Measurements from ENCODE around the gene EFCAB14.

DNA sequence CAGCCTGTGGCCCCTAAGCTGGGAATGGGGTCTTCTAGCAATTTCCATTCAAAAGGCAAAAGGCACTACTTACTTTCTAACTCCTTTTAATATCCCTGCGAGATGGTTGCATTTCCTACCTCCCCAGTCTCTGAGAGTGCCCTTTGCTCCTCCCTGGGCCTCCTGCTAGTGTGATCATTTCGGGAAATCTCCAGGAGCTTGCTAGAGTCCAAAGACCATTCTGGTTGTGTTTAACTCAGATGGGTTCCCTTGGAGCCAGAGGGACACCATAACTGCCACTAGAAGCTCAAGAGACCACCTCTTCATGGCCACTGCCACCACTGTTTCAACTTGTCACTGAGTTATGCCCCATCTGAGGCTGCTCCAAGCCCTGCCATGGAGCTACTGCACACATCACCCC is 45.5 kb upstream of the EFCAB14 start:
- TF ChIP-seq RAD21 (IDR thresholded peaks at IDR 0.05; ENCODE audit: low read depth): no peak
- no peak for TF ChIP-seq EP300 (IDR thresholded peaks at IDR 0.05; ENCODE audit: borderline replicate concordance)
- no peak for TF ChIP-seq YY1 (IDR thresholded peaks at IDR 0.05; ENCODE audit: low read depth)
- no peak for TF ChIP-seq CREB1 (IDR thresholded peaks at IDR 0.05; ENCODE audit: low read depth)
- TF ChIP-seq EGR1 (IDR thresholded peaks at IDR 0.05): no peak
- TF ChIP-seq, protein P1, sequence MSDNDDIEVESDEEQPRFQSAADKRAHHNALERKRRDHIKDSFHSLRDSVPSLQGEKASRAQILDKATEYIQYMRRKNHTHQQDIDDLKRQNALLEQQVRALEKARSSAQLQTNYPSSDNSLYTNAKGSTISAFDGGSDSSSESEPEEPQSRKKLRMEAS (IDR thresholded peaks at IDR 0.05): no peak
- no peak for TF ChIP-seq TCF12 (IDR thresholded peaks at IDR 0.05; ENCODE audit: low read depth)
- TF ChIP-seq FOXM1 (IDR thresholded peaks at IDR 0.05; ENCODE audit: borderline replicate concordance, low read depth): no peak
- TF ChIP-seq TAF1 (IDR thresholded peaks at IDR 0.05; ENCODE audit: low read depth): no peak
- TF ChIP-seq, protein P2, sequence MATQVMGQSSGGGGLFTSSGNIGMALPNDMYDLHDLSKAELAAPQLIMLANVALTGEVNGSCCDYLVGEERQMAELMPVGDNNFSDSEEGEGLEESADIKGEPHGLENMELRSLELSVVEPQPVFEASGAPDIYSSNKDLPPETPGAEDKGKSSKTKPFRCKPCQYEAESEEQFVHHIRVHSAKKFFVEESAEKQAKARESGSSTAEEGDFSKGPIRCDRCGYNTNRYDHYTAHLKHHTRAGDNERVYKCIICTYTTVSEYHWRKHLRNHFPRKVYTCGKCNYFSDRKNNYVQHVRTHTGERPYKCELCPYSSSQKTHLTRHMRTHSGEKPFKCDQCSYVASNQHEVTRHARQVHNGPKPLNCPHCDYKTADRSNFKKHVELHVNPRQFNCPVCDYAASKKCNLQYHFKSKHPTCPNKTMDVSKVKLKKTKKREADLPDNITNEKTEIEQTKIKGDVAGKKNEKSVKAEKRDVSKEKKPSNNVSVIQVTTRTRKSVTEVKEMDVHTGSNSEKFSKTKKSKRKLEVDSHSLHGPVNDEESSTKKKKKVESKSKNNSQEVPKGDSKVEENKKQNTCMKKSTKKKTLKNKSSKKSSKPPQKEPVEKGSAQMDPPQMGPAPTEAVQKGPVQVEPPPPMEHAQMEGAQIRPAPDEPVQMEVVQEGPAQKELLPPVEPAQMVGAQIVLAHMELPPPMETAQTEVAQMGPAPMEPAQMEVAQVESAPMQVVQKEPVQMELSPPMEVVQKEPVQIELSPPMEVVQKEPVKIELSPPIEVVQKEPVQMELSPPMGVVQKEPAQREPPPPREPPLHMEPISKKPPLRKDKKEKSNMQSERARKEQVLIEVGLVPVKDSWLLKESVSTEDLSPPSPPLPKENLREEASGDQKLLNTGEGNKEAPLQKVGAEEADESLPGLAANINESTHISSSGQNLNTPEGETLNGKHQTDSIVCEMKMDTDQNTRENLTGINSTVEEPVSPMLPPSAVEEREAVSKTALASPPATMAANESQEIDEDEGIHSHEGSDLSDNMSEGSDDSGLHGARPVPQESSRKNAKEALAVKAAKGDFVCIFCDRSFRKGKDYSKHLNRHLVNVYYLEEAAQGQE (IDR thresholded peaks at IDR 0.05; ENCODE audit: low read depth): no peak
- TF ChIP-seq NFIC (IDR thresholded peaks at IDR 0.05): no peak

Data from Ishikawa (cell line).